ENCODE data around the gene CNIH1.

DNA sequence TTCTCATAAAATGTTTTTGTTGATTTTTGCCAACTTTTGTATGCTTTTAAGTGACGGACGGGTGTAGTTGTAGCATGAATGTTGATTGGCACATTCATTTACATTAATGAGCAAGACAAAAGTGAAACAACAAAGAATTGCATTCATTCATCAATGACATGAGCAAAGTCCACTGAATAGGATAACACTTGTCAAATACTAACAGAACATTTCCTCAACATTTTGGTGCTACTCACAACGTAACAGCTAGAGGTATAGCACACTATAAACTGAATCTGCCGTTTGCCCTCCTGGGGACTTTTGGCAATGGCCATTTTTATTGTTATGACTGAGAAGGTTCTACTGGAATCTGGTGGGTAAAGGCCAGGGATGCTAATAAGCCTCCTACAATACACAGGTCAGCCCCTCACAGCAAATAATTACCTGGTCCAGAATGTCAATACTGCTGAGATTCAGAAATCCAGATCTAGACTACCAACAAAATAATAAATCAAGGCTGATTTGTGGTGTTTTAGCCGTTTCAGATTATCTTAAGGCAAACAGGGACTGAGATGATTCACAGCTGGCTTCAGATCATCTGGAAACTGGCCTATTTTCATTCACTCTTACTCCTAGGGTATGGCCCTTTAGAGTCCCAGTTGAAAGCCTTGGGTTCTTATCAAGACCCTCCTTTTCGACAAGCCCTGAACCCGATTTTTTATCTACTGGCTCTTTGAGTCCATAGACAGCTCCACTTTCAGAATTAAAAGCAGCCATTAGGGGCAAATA lies 66.9 kb downstream of the CNIH1 start:
- TF ChIP-seq, protein P1, sequence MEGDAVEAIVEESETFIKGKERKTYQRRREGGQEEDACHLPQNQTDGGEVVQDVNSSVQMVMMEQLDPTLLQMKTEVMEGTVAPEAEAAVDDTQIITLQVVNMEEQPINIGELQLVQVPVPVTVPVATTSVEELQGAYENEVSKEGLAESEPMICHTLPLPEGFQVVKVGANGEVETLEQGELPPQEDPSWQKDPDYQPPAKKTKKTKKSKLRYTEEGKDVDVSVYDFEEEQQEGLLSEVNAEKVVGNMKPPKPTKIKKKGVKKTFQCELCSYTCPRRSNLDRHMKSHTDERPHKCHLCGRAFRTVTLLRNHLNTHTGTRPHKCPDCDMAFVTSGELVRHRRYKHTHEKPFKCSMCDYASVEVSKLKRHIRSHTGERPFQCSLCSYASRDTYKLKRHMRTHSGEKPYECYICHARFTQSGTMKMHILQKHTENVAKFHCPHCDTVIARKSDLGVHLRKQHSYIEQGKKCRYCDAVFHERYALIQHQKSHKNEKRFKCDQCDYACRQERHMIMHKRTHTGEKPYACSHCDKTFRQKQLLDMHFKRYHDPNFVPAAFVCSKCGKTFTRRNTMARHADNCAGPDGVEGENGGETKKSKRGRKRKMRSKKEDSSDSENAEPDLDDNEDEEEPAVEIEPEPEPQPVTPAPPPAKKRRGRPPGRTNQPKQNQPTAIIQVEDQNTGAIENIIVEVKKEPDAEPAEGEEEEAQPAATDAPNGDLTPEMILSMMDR (IDR thresholded peaks at IDR 0.05), result no peak
- TF ChIP-seq EP300 (IDR thresholded peaks at IDR 0.05; ENCODE audit: low read depth) (no peak), POLR2A (IDR thresholded peaks at IDR 0.05) (no peak)

All from transverse colon (tissue), 3 donors.